Astrocyte of the spinal cord (primary cell): ENCODE measurements around the gene SLC35E2B.

Experiments used
- DNase-seq: peaks from one replicate; pipeline ENCODE4 v3.0.0; 2011; ENCODE audit warnings: low read depth, low spot score
- H3K4me3 ChIP-seq: 2 replicates; pipeline ENCODE4 v1.5.1; 2011; ENCODE audit warnings: low read depth, mild to moderate bottlenecking, low read length, moderate library complexity
- CTCF ChIP-seq: IDR thresholded peaks from 2 replicates; pipeline ENCODE4 v1.5.1; 2012; ENCODE audit warnings: low read depth, mild to moderate bottlenecking, low read length, inconsistent platforms
- in situ Hi-C: cut with HindIII; loops from 2 replicates; pipeline ENCODE4 v1.10.0; 2017; ENCODE audit warnings: low sequenced_read_pairs

SLC35E2B gene

DNA sequence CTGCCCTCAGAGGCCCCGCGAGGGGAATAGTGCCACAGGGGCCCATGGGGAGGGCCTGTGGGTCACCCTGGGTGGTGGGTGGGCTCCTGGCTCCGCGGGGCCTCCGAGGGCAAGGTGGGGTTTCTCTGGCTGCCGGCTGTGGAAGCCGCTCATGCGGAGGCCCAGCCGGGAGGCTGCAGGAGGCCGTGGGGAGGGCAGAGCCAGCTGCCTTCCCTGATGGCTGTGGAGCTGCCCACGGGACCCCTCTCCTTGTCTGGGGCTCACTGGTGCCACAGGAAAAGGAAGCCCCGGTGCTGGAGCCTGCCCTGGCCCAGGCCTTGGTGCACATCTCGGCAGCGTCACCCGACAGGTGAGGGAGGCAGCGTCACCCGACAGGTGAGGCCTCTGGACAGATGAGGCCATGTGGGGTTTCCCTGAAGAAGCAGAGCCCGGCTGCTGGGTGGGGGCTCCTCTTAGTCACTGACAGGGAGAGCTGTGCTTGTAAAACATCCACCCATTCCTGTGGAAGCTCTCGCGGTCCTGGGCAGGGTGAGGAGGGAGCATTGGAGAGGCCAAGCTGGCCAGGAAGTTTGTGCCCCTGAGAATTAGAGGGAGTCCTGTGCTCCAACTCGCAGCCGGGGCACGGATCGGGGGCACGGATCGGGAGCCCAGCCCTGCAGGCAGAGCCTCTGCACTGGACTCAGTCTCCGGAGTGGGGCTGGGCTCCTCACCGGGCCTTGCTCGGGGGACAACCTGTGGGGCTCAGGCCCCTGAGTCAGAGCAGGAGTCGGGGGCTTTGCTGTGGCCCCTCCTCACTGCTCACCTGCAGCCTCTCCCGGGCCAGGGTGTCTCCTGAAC, 71.2 kb downstream of the SLC35E2B start:
- no peak overlapping the region for H3K4me3 ChIP-seq
- no peak for DNase-seq
- TF ChIP-seq CTCF: no peak
- in situ Hi-C loops: no loop called here

- DNase-seq: no peak
- TF ChIP-seq CTCF: no peak
- in situ Hi-C loops: no loop called here
- no peak overlapping the region for H3K4me3 ChIP-seq
Measured at GRCh38 chr1:1620433-1621139, 72.0 kb downstream of the SLC35E2B start.

DNA sequence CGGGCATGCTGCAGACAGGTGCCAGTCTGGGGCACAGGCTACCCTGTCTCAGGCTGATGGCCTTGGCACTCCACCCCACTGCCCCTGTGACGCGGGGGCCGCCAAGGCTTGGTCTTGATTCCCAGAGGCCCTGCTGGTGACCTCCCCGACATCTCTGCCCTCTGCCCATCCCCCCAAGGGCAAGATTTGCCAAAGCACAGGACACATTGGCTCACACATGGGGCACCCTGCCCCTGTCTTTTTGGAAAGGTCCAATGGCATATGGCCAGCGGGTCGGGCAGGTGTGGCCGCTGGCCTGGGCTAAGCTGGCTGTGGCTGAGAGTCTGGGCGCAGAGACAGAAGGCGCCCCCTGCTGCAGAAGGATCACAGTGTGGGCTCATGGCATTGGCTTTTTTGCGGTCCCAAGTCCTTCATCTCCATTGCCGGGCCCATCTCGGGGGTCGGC, 72.7 kb downstream of the SLC35E2B start:
- TF ChIP-seq CTCF: peak; percentile 26
- no peak overlapping the region for H3K4me3 ChIP-seq
- no peak for DNase-seq
- in situ Hi-C loops: no loop called here

DNA sequence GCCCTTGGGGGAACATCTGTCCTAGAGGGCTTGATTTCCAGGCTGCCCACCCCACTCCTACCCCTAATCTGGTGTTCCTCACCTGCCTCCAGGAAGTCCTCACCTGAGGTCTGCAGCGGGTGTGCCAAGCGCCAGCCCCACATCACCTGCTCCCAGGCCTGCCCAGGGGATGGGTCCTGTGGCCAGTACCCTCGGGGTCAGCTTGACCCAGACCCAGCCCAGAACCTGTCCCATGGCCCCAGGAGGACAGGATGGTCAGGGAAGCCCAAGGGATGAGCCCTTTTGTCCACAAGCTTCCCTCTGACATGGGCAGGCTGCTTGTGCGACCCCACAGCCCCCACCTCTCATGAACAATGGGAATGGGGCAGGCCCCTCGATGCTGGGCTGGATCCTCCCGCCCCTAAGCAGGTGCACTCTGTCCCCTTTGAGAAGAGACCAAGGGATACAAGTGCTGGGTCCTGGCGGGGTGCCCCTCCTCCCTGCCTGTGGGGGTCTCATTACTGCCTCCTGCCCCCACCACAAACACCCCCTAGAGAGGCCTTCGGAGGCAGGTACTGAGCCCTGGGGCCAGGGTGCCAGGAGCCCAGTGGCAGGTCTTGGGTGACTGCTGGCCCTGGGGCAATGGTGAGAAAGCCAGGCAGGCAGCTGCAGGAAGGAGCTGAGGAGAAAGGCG, 74.1 kb downstream of the SLC35E2B start:
- TF ChIP-seq CTCF: no peak
- H3K4me3 ChIP-seq: no peak overlapping the region
- in situ Hi-C loops: no loop called here
- DNase-seq: no peak

DNA sequence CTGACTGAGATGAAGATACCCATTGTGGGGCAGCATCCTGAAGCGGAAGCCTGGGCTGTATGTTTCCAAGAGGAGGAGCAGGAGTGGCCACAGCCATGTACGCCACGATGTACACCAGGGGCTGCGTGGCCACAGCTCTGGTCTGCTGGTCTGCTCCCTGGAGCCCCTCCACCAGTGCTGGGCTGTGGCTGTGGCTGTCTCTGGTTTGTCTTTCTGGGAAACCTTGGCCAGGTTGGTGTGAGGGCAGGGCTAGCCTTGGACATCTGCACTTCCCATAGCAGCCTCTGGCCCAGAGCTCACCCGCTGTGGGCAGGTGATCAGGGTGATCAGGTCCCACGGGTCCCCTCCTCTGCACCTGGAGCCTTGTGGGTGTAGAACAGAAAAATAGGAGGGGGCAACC, 74.7 kb downstream of the SLC35E2B start:
- no peak for DNase-seq
- no peak overlapping the region for H3K4me3 ChIP-seq
- in situ Hi-C loops: no loop called here
- TF ChIP-seq CTCF: no peak

DNA sequence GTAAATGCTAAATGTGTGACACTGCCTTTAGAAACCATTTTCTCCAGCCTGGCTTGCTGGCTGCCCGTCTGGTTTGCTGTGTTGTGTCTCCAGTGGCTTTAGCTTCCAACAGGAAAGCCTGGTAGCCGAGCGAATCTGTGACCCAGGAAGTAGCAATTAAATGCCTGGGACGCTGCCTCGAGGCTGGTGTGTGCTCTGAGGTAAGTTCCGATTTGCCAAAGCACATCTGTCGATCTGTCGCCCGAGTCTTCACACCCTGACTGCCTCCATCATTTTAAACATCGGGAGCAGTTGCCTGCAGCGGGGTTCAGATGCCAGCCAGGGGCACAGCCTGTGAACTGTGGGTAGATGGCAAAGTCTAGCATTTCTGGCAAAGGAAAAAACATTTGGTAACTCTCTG, 75.1 kb downstream of the SLC35E2B start:
- no peak overlapping the region for H3K4me3 ChIP-seq
- no peak for DNase-seq
- in situ Hi-C loops: no loop called here
- TF ChIP-seq CTCF: no peak
